Measurements from ENCODE around the gene STARD3NL. TPM values are rescaled to one million over a fixed set of nuclear protein-coding genes. Genes with fewer than 3 reads are reported as not detected.

Gene STARD3NL
- total and polyA plus RNA-seq, 10 of the 15 experiments (the other 5 are each of a cell fraction or from before 2014, with no cell fraction given) = 66.1 to 133 (median 85.7) TPM

- no peak for DNase-seq (ENCODE audit: low read depth, low spot score)
- Histone ChIP-seq H3K27me3 (replicated peaks in 1 of 2; ENCODE audit: control insufficient read depth in 2 of 2, insufficient read depth in 2 of 2, low read length in 1 of 2) (no peaks in the 10 kb centered on the region), H3K9ac (ENCODE audit: control insufficient read depth, insufficient read depth, low read length) (no peak overlapping the region), H3K27ac (ENCODE audit: control insufficient read depth, insufficient read depth) (no peak overlapping the region), H3K4me3 (no peak overlapping the region), H4K20me1 (ENCODE audit: control insufficient read depth, insufficient read depth) (no peaks in the 10 kb centered on the region), H3K36me3 (ENCODE audit: control insufficient read depth in 2 of 2, insufficient read depth in 2 of 2, low read length in 1 of 2) (peaks cover 15 to 53% of the 10 kb centered on the region in 2 experiments), H3K4me2 (ENCODE audit: control insufficient read depth, insufficient read depth) (no peak overlapping the region), H3K9me3 (replicated peaks; ENCODE audit: control insufficient read depth, insufficient read depth, low read length) (no peaks in the 10 kb centered on the region), H2AFZ (ENCODE audit: control insufficient read depth, low read depth, low read length) (no peak overlapping the region), H3K79me2 (ENCODE audit: control insufficient read depth, insufficient read depth, low read length) (no peaks in the 10 kb centered on the region), H3K4me1 (ENCODE audit: control insufficient read depth, insufficient read depth, low read length) (no peaks in the 10 kb centered on the region)
- ATAC-seq = no peak
- TF ChIP-seq IKZF1 (conservative IDR thresholded peaks at IDR 0.05) (no peak), ZBTB4 (CRISPR knock-in tag; IDR thresholded peaks at IDR 0.05) (no peak), BCLAF1 (IDR thresholded peaks at IDR 0.05) (no peak), HSF1 (IDR thresholded peaks at IDR 0.05; ENCODE audit: low read depth, low read length) (no peak), ZNF217 (IDR thresholded peaks at IDR 0.05) (no peak), JUNB (IDR thresholded peaks at IDR 0.05) (no peak), GABPA (IDR thresholded peaks at IDR 0.05; ENCODE audit: low read depth) (no peak), YBX1 (IDR thresholded peaks at IDR 0.05) (no peak), BMI1 (IDR thresholded peaks at IDR 0.05; ENCODE audit: borderline replicate concordance) (no peak), NFYB (IDR thresholded peaks at IDR 0.05; ENCODE audit: insufficient read depth, low read depth, low read length) (no peak), YY1 (IDR thresholded peaks at IDR 0.05; ENCODE audit: low read depth, low read length) (no peak)
- in situ Hi-C loops (cut with MboI) = loop anchor here (5.0 to 25.0 kb wide), 3 partner anchors 113 to 318 kb away; no protein-coding TSS in a partner anchor
- POLR2A ChIA-PET = no interaction called here
- no TSS peak for BruUV-seq (replicated peaks)
- 51% methylated on average over 3 of the region's 3 CpGs for WGBS (ENCODE audit: insufficient coverage, insufficient replicate concordance, low lambda C conversion rate, missing lambda C conversion rate)
- SMC1A ChIA-PET (ENCODE audit: uncharacterized antibody, unreplicated experiment) = interaction anchor here (0.5 to 10.3 kb wide), 9 partner anchors 43 to 319 kb away, joined by 3 to 289 read pairs (median 11); partner anchors contain the start of gene SFRP4
- CTCF ChIA-PET = interaction anchor here (0.7 to 10.3 kb wide), 19 partner anchors 9 to 319 kb away, joined by 3 to 430 read pairs (median 5); partner anchors contain the start of genes SFRP4 and STARD3NL
- intact Hi-C loops (cut with micrococcal nuclease; ENCODE audit: unreplicated experiment) = loop anchor here (5.0 kb wide), 2 partner anchors 303 to 318 kb away; partner anchors contain the start of gene SFRP4
- RAD21 ChIA-PET (ENCODE audit: unreplicated experiment) = interaction anchor here (0.6 to 10.5 kb wide), 3 partner anchors 18 to 112 kb away, joined by 3 to 229 read pairs (median 159); no protein-coding TSS in a partner anchor
- no peak for FAIRE-seq
Measured at GRCh38 chr7:38220452-38220851, 42.4 kb downstream of the STARD3NL start.
